Right ventricle myocardium superior (tissue), 1 donor: Measurements from ENCODE around the gene APP. TPM values are rescaled to one million over a fixed set of nuclear protein-coding genes. Genes with fewer than 3 reads are reported as not detected.
A peak's percentile ranks its signal among the peaks of the same experiment; 100 is the strongest.
"Not testable (repeated sequence)": the region's sequence is repeated elsewhere in the genome, so short reads cannot be mapped to it uniquely, and the experiment has no call there.

Source experiments
- ATAC-seq: fragments of 200-7000 bp; cut with Tn5 transposase; one replicate; pipeline ENCODE4 v1.9.1; 2020; ENCODE audit warnings: mild to moderate bottlenecking; ENCODE audit not compliant: poor library complexity
- DNase-seq: peaks from one replicate; pipeline ENCODE4 v3.0.0-alpha.2; 2020
- intact Hi-C: fragments of 100-400 bp; cut with DNase I; formaldehyde crosslinking; loops from one replicate; pipeline ENCODE4 v1.11.2; 2022
- total RNA-seq: library from RNA; stranded (reverse); fragmentation: NEBNext Ultra II Directional; extraction: Animal tissue kit (Norgen Biotek cat#: 25700); gene quantifications from one replicate; pipeline ENCODE4 v1.2.1, GENCODE V29; 2021
- donor health status: DM: no; HTN: yes; CAD: no; lungs with severe emphysema.

The APP gene
- total RNA-seq, 1 donor from 2014 or later = 292 TPM

- intact Hi-C loops = no loop called here
- no peak for DNase-seq
- ATAC-seq = peak; percentile 63
Measured at GRCh38 chr21:25949701-25950100, 220.9 kb downstream of the APP start.

GRCh38 chr21:25944672-25945213 lies 225.8 kb downstream of the APP start:
- ATAC-seq (peak; percentile 72), DNase-seq (no peak)
- intact Hi-C loops = no loop called here

- intact Hi-C loops = no loop called here
- ATAC-seq (no peak), DNase-seq (no peak)
Measured at GRCh38 chr21:25944082-25944481, 226.5 kb downstream of the APP start.

- DNase-seq = no peak
Measured at GRCh38 chr21:25942135-25942534, 228.4 kb downstream of the APP start.

GRCh38 chr21:25939396-25939761 lies 231.2 kb downstream of the APP start:
- intact Hi-C loops = no loop called here
- ATAC-seq (no peak), DNase-seq (no peak)

More at GRCh38 chr21:25942135-25942534, 228.4 kb downstream of the APP start:
- intact Hi-C loops = no loop called here
- no peak for ATAC-seq

GRCh38 chr21:25938658-25939395 lies 231.7 kb downstream of the APP start:
- ATAC-seq (no peak), DNase-seq (no peak)
- intact Hi-C loops = no loop called here

GRCh38 chr21:25936776-25937175 lies 233.8 kb downstream of the APP start:
- ATAC-seq = no peak

GRCh38 chr21:25934771-25935224 lies 235.8 kb downstream of the APP start:
- intact Hi-C loops = no loop called here
- DNase-seq = peak; percentile 69

More at GRCh38 chr21:25936776-25937175, 233.8 kb downstream of the APP start:
- intact Hi-C loops = no loop called here
- no peak for DNase-seq

GRCh38 chr21:25934130-25934529 lies 236.4 kb downstream of the APP start:
- DNase-seq = no peak
- no peak for ATAC-seq
- intact Hi-C loops = no loop called here

More at GRCh38 chr21:25934771-25935224, 235.8 kb downstream of the APP start:
- peak; percentile 93 for ATAC-seq

GRCh38 chr21:25931765-25932164 lies 238.8 kb downstream of the APP start:
- no peak for ATAC-seq
- no peak for DNase-seq
- intact Hi-C loops = no loop called here

- DNase-seq (no peak), ATAC-seq (peak; percentile 29)
- intact Hi-C loops = no loop called here
Measured at GRCh38 chr21:25929856-25930520, 240.6 kb downstream of the APP start.

GRCh38 chr21:25927195-25927880 lies 243.2 kb downstream of the APP start:
- intact Hi-C loops = no loop called here
- DNase-seq (no peak), ATAC-seq (no peak)

- intact Hi-C loops = no loop called here
- DNase-seq (no peak), ATAC-seq (peak; percentile 70)
Measured at GRCh38 chr21:25925936-25926335, 244.6 kb downstream of the APP start.

- ATAC-seq (no peak), DNase-seq (no peak)
- intact Hi-C loops = no loop called here
Measured at GRCh38 chr21:25925064-25925800, 245.3 kb downstream of the APP start.

- DNase-seq, ATAC-seq, intact Hi-C loops: not testable (repeated sequence)
Measured at GRCh38 chr21:25918152-25918551, 252.4 kb downstream of the APP start.

GRCh38 chr21:25916226-25916625 lies 254.3 kb downstream of the APP start:
- no peak for ATAC-seq
- no peak for DNase-seq
- intact Hi-C loops = no loop called here

- ATAC-seq = no peak
- DNase-seq = no peak
- intact Hi-C loops = no loop called here
Measured at GRCh38 chr21:25913479-25913878, 257.1 kb downstream of the APP start.

GRCh38 chr21:25912402-25912746 lies 258.2 kb downstream of the APP start:
- intact Hi-C loops = no loop called here
- DNase-seq = no peak
- ATAC-seq = no peak
